Activated T-cell treated with anti-CD3 and anti-CD28 coated beads, Interleukin-2, amount 50 U/mL, for 24 hours (primary cell): Measurements from ENCODE around the gene ITGB4.
"Not testable (repeated sequence)": the region's sequence is repeated elsewhere in the genome, so short reads cannot be mapped to it uniquely, and the experiment has no call there.

Experiments
- DNase-seq: peaks from one replicate; pipeline ENCODE4 v3.0.0-alpha.2; 2020
- H3K27ac Mint-ChIP-seq: 2 replicates; pipeline ENCODE4 v1.8.0; 2020; ENCODE audit warnings: mild to moderate bottlenecking, mixed read lengths
- H3K27me3 Mint-ChIP-seq: 2 replicates; pipeline ENCODE4 v1.8.0; 2020; ENCODE audit warnings: mixed read lengths
- H3K36me3 Mint-ChIP-seq: 2 replicates; pipeline ENCODE4 v1.8.0; 2020; ENCODE audit warnings: low read depth, mixed read lengths
- H3K4me1 Mint-ChIP-seq: 2 replicates; pipeline ENCODE4 v1.8.0; 2020; ENCODE audit warnings: low read depth, mixed read lengths
- H3K4me3 Mint-ChIP-seq: 2 replicates; pipeline ENCODE4 v1.8.0; 2020; ENCODE audit warnings: mild to moderate bottlenecking, moderate library complexity, mixed read lengths
- H3K9me3 Mint-ChIP-seq: 2 replicates; pipeline ENCODE4 v1.8.0; 2020; ENCODE audit warnings: mixed read lengths

Gene ITGB4

DNA sequence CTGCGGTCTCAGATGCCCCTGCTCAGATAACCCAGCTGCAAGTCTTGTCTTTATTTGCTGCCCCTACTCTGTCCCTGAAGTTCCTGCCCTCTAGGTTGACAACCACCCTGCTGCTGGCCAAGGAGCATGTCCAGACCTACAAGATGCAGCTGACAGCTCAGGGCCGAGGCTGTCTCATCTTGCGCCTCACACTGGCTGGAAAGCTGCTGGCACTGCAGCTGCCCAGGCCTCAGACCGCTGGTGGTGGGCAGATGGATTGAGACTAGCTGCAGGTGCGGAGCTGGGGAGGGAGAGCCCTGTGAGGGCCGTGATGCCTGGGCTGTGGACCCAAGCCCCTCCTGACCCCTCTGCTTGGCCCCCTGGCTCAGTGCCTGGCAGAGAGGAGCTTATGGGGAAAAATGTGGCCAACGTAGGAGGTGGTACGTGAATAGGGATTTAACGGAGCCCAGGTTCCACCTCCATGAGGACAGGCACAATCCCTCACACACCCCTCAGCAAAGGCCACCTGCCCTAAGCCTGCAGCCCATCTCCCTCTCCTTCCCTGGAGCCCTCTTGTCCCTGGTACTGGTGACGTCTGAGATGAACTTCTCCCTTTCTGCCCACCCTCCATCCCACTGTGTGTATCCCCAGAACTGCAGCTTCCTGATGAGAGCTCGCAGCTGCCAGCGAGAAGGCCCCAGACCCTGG lies 52.0 kb downstream of the ITGB4 start:
- no peaks in the 10 kb centered on the region for H3K27me3 Mint-ChIP-seq
- H3K36me3 Mint-ChIP-seq: peaks cover 42% of the 10 kb centered on the region
- H3K9me3 Mint-ChIP-seq: no peaks in the 10 kb centered on the region
- H3K27ac Mint-ChIP-seq: peak overlapping the region; percentile 42
- no peak overlapping the region for H3K4me3 Mint-ChIP-seq
- DNase-seq: peak; percentile 29
- H3K4me1 Mint-ChIP-seq: peaks cover 25% of the 10 kb centered on the region

GRCh38 chr17:75773808-75774470 lies 52.7 kb downstream of the ITGB4 start:
- peak; percentile 30 for DNase-seq
- Mint-ChIP-seq H3K9me3 (no peaks in the 10 kb centered on the region), H3K27me3 (no peaks in the 10 kb centered on the region), H3K36me3 (peaks cover 49% of the 10 kb centered on the region), H3K4me1 (peaks cover 25% of the 10 kb centered on the region), H3K27ac (peak overlapping the region; percentile 42), H3K4me3 (no peak overlapping the region)

- peaks cover 51% of the 10 kb centered on the region for H3K36me3 Mint-ChIP-seq
- H3K9me3 Mint-ChIP-seq: no peaks in the 10 kb centered on the region
- no peaks in the 10 kb centered on the region for H3K27me3 Mint-ChIP-seq
- H3K4me1 Mint-ChIP-seq: peaks cover 25% of the 10 kb centered on the region
- no peak for DNase-seq
- H3K27ac Mint-ChIP-seq: peak overlapping the region; percentile 6
- H3K4me3 Mint-ChIP-seq: peak overlapping the region; percentile 23
These were observed 53.3 kb downstream of the ITGB4 start for GRCh38 chr17:75774471-75774990.

- Mint-ChIP-seq H3K4me1 (peaks cover 30% of the 10 kb centered on the region), H3K4me3 (peak overlapping the region; percentile 97), H3K27me3 (no peaks in the 10 kb centered on the region), H3K27ac (peak overlapping the region; percentile 79), H3K36me3 (peaks cover 53% of the 10 kb centered on the region), H3K9me3 (no peaks in the 10 kb centered on the region)
- peak; percentile 48 for DNase-seq
These were observed 53.9 kb downstream of the ITGB4 start for GRCh38 chr17:75774991-75775668.

- Mint-ChIP-seq H3K36me3 (peaks cover 53% of the 10 kb centered on the region), H3K4me1 (peaks cover 35% of the 10 kb centered on the region), H3K27me3 (no peaks in the 10 kb centered on the region), H3K4me3 (peak overlapping the region; percentile 97), H3K27ac (peak overlapping the region; percentile 79), H3K9me3 (no peaks in the 10 kb centered on the region)
- DNase-seq: no peak
These were observed 55.4 kb downstream of the ITGB4 start for GRCh38 chr17:75776386-75777295.

DNA sequence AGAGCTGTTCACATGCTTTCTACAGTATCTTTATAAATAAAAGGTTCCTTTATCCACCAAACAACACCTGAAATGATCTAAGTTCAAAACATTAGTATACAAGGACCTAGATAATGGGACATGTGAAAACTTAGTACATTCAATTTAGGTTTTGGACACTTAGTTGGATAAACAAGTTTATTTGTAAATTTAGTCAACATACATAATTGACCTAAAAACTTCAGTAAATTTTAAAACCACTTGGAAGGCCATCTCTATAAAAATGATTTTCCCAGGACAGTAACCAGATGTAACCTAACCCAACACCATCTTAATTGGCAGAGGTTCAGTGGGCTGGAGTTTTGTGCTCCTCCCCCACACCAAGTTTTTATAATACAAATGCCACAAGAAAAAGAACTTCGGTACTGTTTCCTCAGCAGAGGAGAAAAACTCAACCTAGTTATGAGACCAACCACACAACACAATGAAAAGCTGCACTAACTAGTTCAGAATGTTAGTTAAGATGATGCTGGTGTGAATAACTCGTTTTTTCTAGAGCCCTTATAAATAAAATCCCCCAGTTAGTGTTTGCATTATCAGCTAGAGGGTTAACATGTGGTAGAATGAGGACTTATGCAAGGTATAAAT lies 56.1 kb downstream of the ITGB4 start:
- Mint-ChIP-seq H3K4me1 (peaks cover 39% of the 10 kb centered on the region), H3K27ac (peak overlapping the region; percentile 79), H3K4me3 (peak overlapping the region; percentile 97), H3K27me3 (no peaks in the 10 kb centered on the region), H3K36me3 (peaks cover 53% of the 10 kb centered on the region), H3K9me3 (no peaks in the 10 kb centered on the region)
- DNase-seq: no peak

DNA sequence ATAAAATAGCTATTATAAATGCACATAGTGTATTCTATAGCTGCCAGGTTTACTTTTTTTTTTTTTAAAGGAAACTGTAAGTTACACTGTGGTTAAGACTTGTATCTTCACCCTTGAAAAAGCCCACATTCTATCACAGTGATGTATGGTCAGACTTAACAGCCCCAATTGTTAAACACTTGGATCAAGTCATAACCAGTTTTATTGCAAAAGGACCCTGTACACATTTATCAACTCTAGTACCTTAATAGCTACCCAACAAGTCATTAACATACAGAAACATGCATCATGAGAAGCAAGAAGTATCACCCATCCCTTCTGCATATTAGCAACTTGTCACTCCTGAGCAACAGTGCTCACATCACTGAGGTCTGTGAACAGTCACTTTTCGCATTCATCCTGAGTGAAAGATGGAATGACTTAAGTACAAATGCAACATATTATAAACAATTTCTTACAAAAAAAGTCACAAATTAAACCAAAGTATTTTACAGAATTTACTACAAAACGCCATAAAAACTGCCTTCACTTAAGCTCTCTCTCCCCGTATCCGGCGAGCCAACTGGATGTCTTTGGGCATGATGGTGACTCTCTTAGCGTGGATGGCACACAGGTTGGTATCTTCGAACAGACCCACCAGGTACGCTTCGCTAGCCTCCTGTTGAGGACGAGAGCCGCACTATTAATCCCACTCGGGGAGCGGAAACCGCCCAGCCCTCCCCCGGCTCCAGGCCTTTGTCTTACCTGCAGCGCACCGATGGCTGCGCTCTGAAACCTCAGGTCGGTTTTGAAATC lies 57.0 kb downstream of the ITGB4 start:
- peak overlapping the region; percentile 100 for H3K27ac Mint-ChIP-seq
- peaks cover 53% of the 10 kb centered on the region for H3K36me3 Mint-ChIP-seq
- DNase-seq, H3K27me3 Mint-ChIP-seq, H3K9me3 Mint-ChIP-seq: not testable (repeated sequence)
- peak overlapping the region; percentile 97 for H3K4me3 Mint-ChIP-seq
- H3K4me1 Mint-ChIP-seq: peaks cover 45% of the 10 kb centered on the region

- peaks cover 52% of the 10 kb centered on the region for H3K36me3 Mint-ChIP-seq
- peaks cover 51% of the 10 kb centered on the region for H3K4me1 Mint-ChIP-seq
- H3K27me3 Mint-ChIP-seq: no peaks in the 10 kb centered on the region
- H3K27ac Mint-ChIP-seq: peak overlapping the region; percentile 100
- no peaks in the 10 kb centered on the region for H3K9me3 Mint-ChIP-seq
- no peak for DNase-seq
- peak overlapping the region; percentile 97 for H3K4me3 Mint-ChIP-seq
These were observed 57.6 kb downstream of the ITGB4 start for GRCh38 chr17:75778861-75779249.

GRCh38 chr17:75779250-75779986 lies 58.2 kb downstream of the ITGB4 start:
- Mint-ChIP-seq H3K36me3 (peaks cover 48% of the 10 kb centered on the region), H3K27ac (peak overlapping the region; percentile 100), H3K9me3 (no peaks in the 10 kb centered on the region), H3K4me1 (peaks cover 55% of the 10 kb centered on the region), H3K27me3 (no peaks in the 10 kb centered on the region), H3K4me3 (peak overlapping the region; percentile 97)
- DNase-seq: peak; percentile 94

DNA sequence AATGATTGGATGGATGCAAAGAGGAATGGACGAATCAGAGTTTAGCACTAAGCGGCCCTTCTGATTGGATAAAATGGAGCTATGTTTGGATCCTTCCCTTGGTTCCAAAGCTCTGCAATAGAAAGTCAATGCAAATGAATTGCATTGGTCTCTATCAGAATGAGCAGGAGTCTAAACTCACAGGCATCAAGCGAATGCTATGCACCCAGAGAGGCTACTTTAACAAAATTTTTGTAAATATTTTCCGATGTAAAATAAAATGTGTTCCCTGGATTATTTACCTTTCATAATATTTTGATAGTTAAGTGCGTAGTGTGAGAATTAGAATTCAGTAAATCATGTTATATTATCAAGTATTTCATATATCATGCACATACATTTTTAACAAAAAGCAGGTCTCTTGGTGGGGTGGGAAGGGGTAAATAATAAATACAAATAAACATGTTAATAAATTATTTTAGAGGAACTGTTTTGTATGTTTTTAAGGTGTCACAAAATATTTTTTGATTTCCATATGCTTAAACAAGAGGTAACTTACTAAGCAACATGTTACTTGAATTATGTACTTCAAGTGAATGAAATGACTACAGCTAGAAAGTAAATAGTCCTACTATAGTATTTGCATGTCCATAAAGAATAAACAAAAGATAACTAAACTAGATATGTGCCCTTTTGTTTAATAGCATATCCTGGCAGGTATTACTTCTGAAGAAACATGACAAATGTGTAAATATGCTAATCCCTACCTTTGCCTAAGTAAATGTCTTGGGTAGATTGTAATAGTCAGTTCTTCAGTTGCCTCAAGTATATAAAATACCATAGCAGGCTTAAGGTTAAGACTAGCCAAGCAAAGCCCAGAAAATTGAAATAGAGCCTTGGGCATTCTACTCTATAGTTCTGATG lies 59.0 kb downstream of the ITGB4 start:
- no peaks in the 10 kb centered on the region for H3K27me3 Mint-ChIP-seq
- H3K4me3 Mint-ChIP-seq: peak overlapping the region; percentile 97
- H3K27ac Mint-ChIP-seq: peak overlapping the region; percentile 100
- peaks cover 58% of the 10 kb centered on the region for H3K4me1 Mint-ChIP-seq
- DNase-seq: no peak
- H3K9me3 Mint-ChIP-seq: no peaks in the 10 kb centered on the region
- peaks cover 44% of the 10 kb centered on the region for H3K36me3 Mint-ChIP-seq

GRCh38 chr17:75783069-75783783 lies 62.0 kb downstream of the ITGB4 start:
- no peak for DNase-seq
- peak overlapping the region; percentile 99 for H3K27ac Mint-ChIP-seq
- no peaks in the 10 kb centered on the region for H3K27me3 Mint-ChIP-seq
- H3K9me3 Mint-ChIP-seq: no peaks in the 10 kb centered on the region
- H3K36me3 Mint-ChIP-seq: peaks cover 37% of the 10 kb centered on the region
- H3K4me1 Mint-ChIP-seq: peaks cover 56% of the 10 kb centered on the region
- peak overlapping the region; percentile 87 for H3K4me3 Mint-ChIP-seq
